GDM1 (cell line): ENCODE data around the gene RAPGEF6.
"Not testable (repeated sequence)": the region's sequence is repeated elsewhere in the genome, so short reads cannot be mapped to it uniquely, and the experiment has no call there.

ENCODE experiments used
- DNase-seq: peaks from one replicate; lab custom pipeline; 2025; lab: John Stamatoyannopoulos, UW

The RAPGEF6 gene

GRCh38 chr5:131386779-131387178 lies 248.2 kb downstream of the RAPGEF6 start:
- DNase-seq, result no peak

- DNase-seq, result no peak
These were observed 248.9 kb downstream of the RAPGEF6 start for GRCh38 chr5:131386124-131386523.

- no peak for DNase-seq
These were observed 250.3 kb downstream of the RAPGEF6 start for GRCh38 chr5:131384616-131385214.

GRCh38 chr5:131384173-131384572 lies 250.9 kb downstream of the RAPGEF6 start:
- no peak for DNase-seq

- peak; percentile 70 for DNase-seq
These were observed 252.3 kb downstream of the RAPGEF6 start for GRCh38 chr5:131382407-131383395.

- no peak for DNase-seq
These were observed 253.3 kb downstream of the RAPGEF6 start for GRCh38 chr5:131381777-131382176.

- DNase-seq, result no peak
These were observed 254.0 kb downstream of the RAPGEF6 start for GRCh38 chr5:131381021-131381420.

- DNase-seq, result not testable (repeated sequence)
These were observed 254.8 kb downstream of the RAPGEF6 start for GRCh38 chr5:131380238-131380637.

- no peak for DNase-seq
These were observed 255.3 kb downstream of the RAPGEF6 start for GRCh38 chr5:131379723-131380122.

GRCh38 chr5:131378721-131379541 lies 256.1 kb downstream of the RAPGEF6 start:
- DNase-seq, result no peak

- no peak for DNase-seq
These were observed 257.2 kb downstream of the RAPGEF6 start for GRCh38 chr5:131377785-131378325.

- DNase-seq, result no peak
These were observed 257.7 kb downstream of the RAPGEF6 start for GRCh38 chr5:131377346-131377745.

GRCh38 chr5:131375351-131375750 lies 259.7 kb downstream of the RAPGEF6 start:
- DNase-seq, result no peak
